Heart left ventricle (tissue), 13 donors: Measurements from ENCODE around the gene CNTNAP5.

Experiments used
- CTCF ChIP-seq, 12 donors: fragments of 200-600 bp; sonication (generic) in 4 of 12; IDR thresholded peaks; one replicate each; pipeline versions ENCODE4 v1.5.0 to v1.8.0; 2018 to 2022; ENCODE audit warnings: antibody characterized with exemption in 12 of 12, mild to moderate bottlenecking in 5 of 12
- POLR2A ChIP-seq, 2 donors: fragments of 450-650 bp; IDR thresholded peaks; one replicate each; pipeline ENCODE4 v1.6.1; 2017; ENCODE audit warnings: antibody characterized with exemption in 2 of 2, mild to moderate bottlenecking in 2 of 2, moderate library complexity in 2 of 2
- donor health status: ischemic (EF 13 %, LVEDD 7.1; RV severe dilation, severe dysfunction).
- donor health status: DM: no; HTN: yes; CAD: no.
- donor health status: DM: no; HTN: no; CAD: no.
- donor health status: ischemic (EF 25% LVEDD 6.9; RV normal size, moderate dysfunction).
- donor health status: ischemic (EF 25% LVEDD 5.7; RV mildly dilated, moderate dysfunction).
- donor health status: ischemic (EF 35%, LVEDD 5.7; RV mildly dilated, moderate dysfunction).
- donor health status: nonischemic (EF 11% LVEDD 7.7; RV severe dilation, severe dysfunction).
- donor health status: DM: yes; HTN: yes; CAD: no.
- donor health status: PGD.
- donor health status: ischemic (EF 29% LVEDD 5.4; RV normal size, mild dysfunction).
- donor health status: nonischemic (EF 23%, LVEDD 6.1; RV moderate dilation, normal function).

DNA sequence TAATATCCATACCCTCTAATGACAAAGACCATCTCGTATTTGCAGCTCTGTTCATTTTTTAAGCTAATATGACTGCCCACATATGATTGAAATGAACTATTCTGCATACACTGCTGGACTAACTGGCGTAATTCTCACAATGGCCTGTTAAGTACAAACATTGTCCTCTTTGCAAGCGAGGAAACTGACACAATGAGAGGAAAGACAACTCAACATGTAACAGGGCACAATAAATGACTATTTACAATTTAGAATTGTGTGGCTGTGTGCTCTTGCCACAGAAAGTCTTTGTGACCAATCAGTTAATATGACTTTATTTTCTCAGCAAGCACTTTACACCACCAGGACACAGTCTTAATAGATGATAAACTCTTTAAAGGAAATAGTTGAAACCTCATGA is 498.0 kb downstream of the CNTNAP5 start:
- no peak for TF ChIP-seq CTCF (IDR thresholded peaks at IDR 0.05)
- no peak for TF ChIP-seq POLR2A (IDR thresholded peaks at IDR 0.05)
